H1 (cell line): ENCODE results near the gene FSTL4.

Experiments
- ATF3 ChIP-seq: IDR thresholded peaks from 2 replicates; pipeline ENCODE4 v1.6.1; 2011; ENCODE audit warnings: low read depth, mild to moderate bottlenecking, low read length; ENCODE audit not compliant: insufficient read depth
- CBX5 ChIP-seq: fragments of 300-800, 300-1000 bp; sonication (generic); IDR thresholded peaks from 2 replicates; pipeline ENCODE4 v1.7.1; 2016; ENCODE audit warnings: antibody characterized with exemption, low read length, low read depth
- CHD1 ChIP-seq: IDR thresholded peaks from 2 replicates; pipeline ENCODE4 v1.6.1; 2012; ENCODE audit warnings: low read depth, low read length, improper control_type of control experiment
- CHD2 ChIP-seq: IDR thresholded peaks from 2 replicates; pipeline ENCODE4 v1.6.1; 2012; ENCODE audit warnings: low read length, improper control_type of control experiment
- CTCF ChIP-seq, 3 experiments: IDR thresholded peaks; 1 replicate in 2 of 3; 2 replicates in 1 of 3; pipeline versions ENCODE4 v1.5.1 to v1.6.1; 2011; ENCODE audit warnings: low read length in 3 of 3, mild to moderate bottlenecking in 3 of 3, inconsistent platforms in 2 of 3, low read depth in 1 of 3, moderate library complexity in 1 of 3; ENCODE audit not compliant: insufficient read depth in 1 of 3; ENCODE audit errors: control extremely low read depth in 1 of 3
- KDM5A ChIP-seq: fragments of 200-600 bp; IDR thresholded peaks from 2 replicates; pipeline ENCODE4 v1.7.1; 2012; ENCODE audit warnings: mild to moderate bottlenecking, low read length, inconsistent platforms, mixed read lengths
- POLR2A ChIP-seq, 2 experiments: IDR thresholded peaks; 1 replicate in 1 of 2; 2 replicates in 1 of 2; pipeline ENCODE4 v1.6.1; 2011; ENCODE audit warnings: low read depth in 2 of 2, low read length in 2 of 2, mild to moderate bottlenecking in 2 of 2; ENCODE audit errors: control extremely low read depth in 1 of 2
- POU5F1 ChIP-seq: IDR thresholded peaks from 2 replicates; pipeline ENCODE4 v1.6.1; 2011; ENCODE audit warnings: low read depth, mild to moderate bottlenecking, low read length, moderate library complexity
- SAP30 ChIP-seq: fragments of 300-600 bp; sonication (generic); IDR thresholded peaks from 2 replicates; pipeline ENCODE4 v1.7.1; 2012; ENCODE audit warnings: low read length, moderate library complexity, mild to moderate bottlenecking, inconsistent platforms; ENCODE audit not compliant: insufficient read depth, insufficient replicate concordance
- SIN3A ChIP-seq, 2 experiments: IDR thresholded peaks in 1 of 2; conservative IDR thresholded peaks in 1 of 2; 2 replicates each; pipeline ENCODE4 v1.6.1; 2011 to 2012; ENCODE audit warnings: low read length in 2 of 2, improper control_type of control experiment in 1 of 2, low read depth in 1 of 2, mild to moderate bottlenecking in 1 of 2
- SP1 ChIP-seq: IDR thresholded peaks from 2 replicates; pipeline ENCODE4 v1.6.1; 2011; ENCODE audit warnings: low read depth, low read length
- TAF1 ChIP-seq: IDR thresholded peaks from 2 replicates; pipeline ENCODE4 v1.6.1; 2011; ENCODE audit warnings: mild to moderate bottlenecking, low read depth, low read length

- TF ChIP-seq CBX5 (no peak), ATF3 (no peak), POU5F1 (no peak), TAF1 (no peak), KDM5A (no peak), SIN3A (conservative IDR thresholded peaks at IDR 0.05 in 1 of 2, IDR thresholded peaks at IDR 0.05 in 1 of 2; ENCODE audit: low read depth in 1 of 2, low read length in 2 of 2) (no peak), CHD2 (no peak), SP1 (no peak), POLR2A (IDR thresholded peaks at IDR 0.05; ENCODE audit: control extremely low read depth in 1 of 2, low read depth in 2 of 2, low read length in 2 of 2) (no peak), CTCF (IDR thresholded peaks at IDR 0.05; ENCODE audit: control extremely low read depth in 1 of 3, insufficient read depth in 1 of 3, low read depth in 1 of 3, low read length in 3 of 3) (no peak), SAP30 (no peak), CHD1 (no peak)
These were observed 360.8 kb downstream of the FSTL4 start for GRCh38 chr5:133251296-133252132.
